ENCODE data around the gene IZUMO1. TPM values are rescaled to one million over a fixed set of nuclear protein-coding genes. Genes with fewer than 3 reads are reported as not detected.

IZUMO1 gene
- total and polyA plus RNA-seq, 2 of the 13 experiments (the other 11 are each of a cell fraction or from before 2014, with no cell fraction given) = 0.07 to 0.22 TPM

DNA sequence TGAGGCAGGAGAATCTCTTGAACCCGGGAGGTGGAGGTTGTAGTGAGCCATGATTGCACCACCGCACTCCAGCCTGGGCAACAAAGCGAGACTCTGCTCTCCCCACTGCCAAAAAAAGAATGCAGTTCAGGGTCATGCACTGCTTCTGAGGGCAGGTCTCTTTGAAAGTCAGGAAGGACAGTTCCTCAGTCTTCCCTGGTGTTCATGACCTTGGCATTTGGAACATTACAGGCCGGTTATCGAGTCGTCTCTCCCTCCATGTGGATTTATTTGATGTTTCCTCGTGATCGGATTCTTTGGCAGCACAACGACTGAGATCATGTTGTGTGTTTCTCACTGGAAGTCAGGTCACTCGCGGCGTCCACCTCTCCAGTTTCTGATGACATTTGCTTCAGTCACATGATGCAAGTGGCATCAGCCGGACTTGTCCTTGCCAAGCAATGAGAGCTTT lies 25.8 kb upstream of the IZUMO1 start (continued):
- TF ChIP-seq, protein P1, sequence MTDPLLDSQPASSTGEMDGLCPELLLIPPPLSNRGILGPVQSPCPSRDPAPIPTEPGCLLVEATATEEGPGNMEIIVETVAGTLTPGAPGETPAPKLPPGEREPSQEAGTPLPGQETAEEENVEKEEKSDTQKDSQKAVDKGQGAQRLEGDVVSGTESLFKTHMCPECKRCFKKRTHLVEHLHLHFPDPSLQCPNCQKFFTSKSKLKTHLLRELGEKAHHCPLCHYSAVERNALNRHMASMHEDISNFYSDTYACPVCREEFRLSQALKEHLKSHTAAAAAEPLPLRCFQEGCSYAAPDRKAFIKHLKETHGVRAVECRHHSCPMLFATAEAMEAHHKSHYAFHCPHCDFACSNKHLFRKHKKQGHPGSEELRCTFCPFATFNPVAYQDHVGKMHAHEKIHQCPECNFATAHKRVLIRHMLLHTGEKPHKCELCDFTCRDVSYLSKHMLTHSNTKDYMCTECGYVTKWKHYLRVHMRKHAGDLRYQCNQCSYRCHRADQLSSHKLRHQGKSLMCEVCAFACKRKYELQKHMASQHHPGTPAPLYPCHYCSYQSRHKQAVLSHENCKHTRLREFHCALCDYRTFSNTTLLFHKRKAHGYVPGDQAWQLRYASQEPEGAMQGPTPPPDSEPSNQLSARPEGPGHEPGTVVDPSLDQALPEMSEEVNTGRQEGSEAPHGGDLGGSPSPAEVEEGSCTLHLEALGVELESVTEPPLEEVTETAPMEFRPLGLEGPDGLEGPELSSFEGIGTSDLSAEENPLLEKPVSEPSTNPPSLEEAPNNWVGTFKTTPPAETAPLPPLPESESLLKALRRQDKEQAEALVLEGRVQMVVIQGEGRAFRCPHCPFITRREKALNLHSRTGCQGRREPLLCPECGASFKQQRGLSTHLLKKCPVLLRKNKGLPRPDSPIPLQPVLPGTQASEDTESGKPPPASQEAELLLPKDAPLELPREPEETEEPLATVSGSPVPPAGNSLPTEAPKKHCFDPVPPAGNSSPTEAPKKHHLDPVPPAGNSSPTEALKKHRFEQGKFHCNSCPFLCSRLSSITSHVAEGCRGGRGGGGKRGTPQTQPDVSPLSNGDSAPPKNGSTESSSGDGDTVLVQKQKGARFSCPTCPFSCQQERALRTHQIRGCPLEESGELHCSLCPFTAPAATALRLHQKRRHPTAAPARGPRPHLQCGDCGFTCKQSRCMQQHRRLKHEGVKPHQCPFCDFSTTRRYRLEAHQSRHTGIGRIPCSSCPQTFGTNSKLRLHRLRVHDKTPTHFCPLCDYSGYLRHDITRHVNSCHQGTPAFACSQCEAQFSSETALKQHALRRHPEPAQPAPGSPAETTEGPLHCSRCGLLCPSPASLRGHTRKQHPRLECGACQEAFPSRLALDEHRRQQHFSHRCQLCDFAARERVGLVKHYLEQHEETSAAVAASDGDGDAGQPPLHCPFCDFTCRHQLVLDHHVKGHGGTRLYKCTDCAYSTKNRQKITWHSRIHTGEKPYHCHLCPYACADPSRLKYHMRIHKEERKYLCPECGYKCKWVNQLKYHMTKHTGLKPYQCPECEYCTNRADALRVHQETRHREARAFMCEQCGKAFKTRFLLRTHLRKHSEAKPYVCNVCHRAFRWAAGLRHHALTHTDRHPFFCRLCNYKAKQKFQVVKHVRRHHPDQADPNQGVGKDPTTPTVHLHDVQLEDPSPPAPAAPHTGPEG (CRISPR knock-in tag; IDR thresholded peaks at IDR 0.05) = no peak; the same call in 1 of the 2 replicates
- peak; percentile 70; the same call in 1 of the 2 replicates for TF ChIP-seq HMG20A (CRISPR knock-in tag; IDR thresholded peaks at IDR 0.05; ENCODE audit: borderline replicate concordance)
- TF ChIP-seq SMARCC2 (IDR thresholded peaks at IDR 0.05) = no peak
- no peak for TF ChIP-seq ZNF232 (CRISPR knock-in tag; IDR thresholded peaks at IDR 0.05; ENCODE audit: borderline replicate concordance)
- TF ChIP-seq NFKB2 (CRISPR knock-in tag; IDR thresholded peaks at IDR 0.05; ENCODE audit: borderline replicate concordance) = no peak
- no peak for TF ChIP-seq ZMYM4 (CRISPR knock-in tag; IDR thresholded peaks at IDR 0.05)
- no peak for TF ChIP-seq ZNF296 (CRISPR knock-in tag; conservative IDR thresholded peaks at IDR 0.05)
- TF ChIP-seq ZBTB1 (CRISPR knock-in tag; IDR thresholded peaks at IDR 0.05; ENCODE audit: borderline replicate concordance) = no peak
- TF ChIP-seq ZNF138 (CRISPR knock-in tag; IDR thresholded peaks at IDR 0.05; ENCODE audit: low read depth) = no peak
- TF ChIP-seq JDP2 (CRISPR knock-in tag; IDR thresholded peaks at IDR 0.05; ENCODE audit: borderline replicate concordance) = no peak
- TF ChIP-seq RFX1 (IDR thresholded peaks at IDR 0.05) = no peak
- TF ChIP-seq, protein P2, sequence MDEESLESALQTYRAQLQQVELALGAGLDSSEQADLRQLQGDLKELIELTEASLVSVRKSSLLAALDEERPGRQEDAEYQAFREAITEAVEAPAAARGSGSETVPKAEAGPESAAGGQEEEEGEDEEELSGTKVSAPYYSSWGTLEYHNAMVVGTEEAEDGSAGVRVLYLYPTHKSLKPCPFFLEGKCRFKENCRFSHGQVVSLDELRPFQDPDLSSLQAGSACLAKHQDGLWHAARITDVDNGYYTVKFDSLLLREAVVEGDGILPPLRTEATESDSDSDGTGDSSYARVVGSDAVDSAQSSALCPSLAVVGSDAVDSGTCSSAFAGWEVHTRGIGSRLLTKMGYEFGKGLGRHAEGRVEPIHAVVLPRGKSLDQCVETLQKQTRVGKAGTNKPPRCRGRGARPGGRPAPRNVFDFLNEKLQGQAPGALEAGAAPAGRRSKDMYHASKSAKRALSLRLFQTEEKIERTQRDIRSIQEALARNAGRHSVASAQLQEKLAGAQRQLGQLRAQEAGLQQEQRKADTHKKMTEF (CRISPR knock-in tag; IDR thresholded peaks at IDR 0.05) = no peak; the same call in 1 of the 2 replicates
- TF ChIP-seq ZFP82 (CRISPR knock-in tag; IDR thresholded peaks at IDR 0.05; ENCODE audit: borderline replicate concordance) = no peak
- TF ChIP-seq, protein P3, sequence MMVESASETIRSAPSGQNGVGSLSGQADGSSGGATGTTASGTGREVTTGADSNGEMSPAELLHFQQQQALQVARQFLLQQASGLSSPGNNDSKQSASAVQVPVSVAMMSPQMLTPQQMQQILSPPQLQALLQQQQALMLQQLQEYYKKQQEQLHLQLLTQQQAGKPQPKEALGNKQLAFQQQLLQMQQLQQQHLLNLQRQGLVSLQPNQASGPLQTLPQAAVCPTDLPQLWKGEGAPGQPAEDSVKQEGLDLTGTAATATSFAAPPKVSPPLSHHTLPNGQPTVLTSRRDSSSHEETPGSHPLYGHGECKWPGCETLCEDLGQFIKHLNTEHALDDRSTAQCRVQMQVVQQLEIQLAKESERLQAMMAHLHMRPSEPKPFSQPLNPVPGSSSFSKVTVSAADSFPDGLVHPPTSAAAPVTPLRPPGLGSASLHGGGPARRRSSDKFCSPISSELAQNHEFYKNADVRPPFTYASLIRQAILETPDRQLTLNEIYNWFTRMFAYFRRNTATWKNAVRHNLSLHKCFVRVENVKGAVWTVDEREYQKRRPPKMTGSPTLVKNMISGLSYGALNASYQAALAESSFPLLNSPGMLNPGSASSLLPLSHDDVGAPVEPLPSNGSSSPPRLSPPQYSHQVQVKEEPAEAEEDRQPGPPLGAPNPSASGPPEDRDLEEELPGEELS (CRISPR knock-in tag; IDR thresholded peaks at IDR 0.05) = peak; percentile 65
- TF ChIP-seq HOXA3 (CRISPR knock-in tag; IDR thresholded peaks at IDR 0.05) = peak; percentile 60
- TF ChIP-seq, protein P4, sequence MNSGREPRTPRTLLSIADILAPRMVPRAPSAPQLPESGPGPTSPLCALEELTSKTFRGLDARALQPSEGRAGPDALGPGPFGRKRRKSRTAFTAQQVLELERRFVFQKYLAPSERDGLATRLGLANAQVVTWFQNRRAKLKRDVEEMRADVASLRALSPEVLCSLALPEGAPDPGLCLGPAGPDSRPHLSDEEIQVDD (CRISPR knock-in tag; IDR thresholded peaks at IDR 0.05; ENCODE audit: borderline replicate concordance) = no peak
- no peak for TF ChIP-seq KAT2B (IDR thresholded peaks at IDR 0.05; ENCODE audit: borderline replicate concordance, low read depth, low read length)
- TF ChIP-seq, protein P5, sequence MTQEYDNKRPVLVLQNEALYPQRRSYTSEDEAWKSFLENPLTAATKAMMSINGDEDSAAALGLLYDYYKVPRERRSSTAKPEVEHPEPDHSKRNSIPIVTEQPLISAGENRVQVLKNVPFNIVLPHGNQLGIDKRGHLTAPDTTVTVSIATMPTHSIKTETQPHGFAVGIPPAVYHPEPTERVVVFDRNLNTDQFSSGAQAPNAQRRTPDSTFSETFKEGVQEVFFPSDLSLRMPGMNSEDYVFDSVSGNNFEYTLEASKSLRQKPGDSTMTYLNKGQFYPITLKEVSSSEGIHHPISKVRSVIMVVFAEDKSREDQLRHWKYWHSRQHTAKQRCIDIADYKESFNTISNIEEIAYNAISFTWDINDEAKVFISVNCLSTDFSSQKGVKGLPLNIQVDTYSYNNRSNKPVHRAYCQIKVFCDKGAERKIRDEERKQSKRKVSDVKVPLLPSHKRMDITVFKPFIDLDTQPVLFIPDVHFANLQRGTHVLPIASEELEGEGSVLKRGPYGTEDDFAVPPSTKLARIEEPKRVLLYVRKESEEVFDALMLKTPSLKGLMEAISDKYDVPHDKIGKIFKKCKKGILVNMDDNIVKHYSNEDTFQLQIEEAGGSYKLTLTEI (CRISPR knock-in tag; conservative IDR thresholded peaks at IDR 0.05) = no peak
- TF ChIP-seq NCOR1 (IDR thresholded peaks at IDR 0.05; ENCODE audit: borderline replicate concordance, low read length) = peak; percentile 44; the same call in 1 of the 2 replicates
- no peak for TF ChIP-seq SP2 (CRISPR knock-in tag; IDR thresholded peaks at IDR 0.05)

Measured in HepG2 (cell line).